ENCODE results near the gene IL1RL1.

DNA sequence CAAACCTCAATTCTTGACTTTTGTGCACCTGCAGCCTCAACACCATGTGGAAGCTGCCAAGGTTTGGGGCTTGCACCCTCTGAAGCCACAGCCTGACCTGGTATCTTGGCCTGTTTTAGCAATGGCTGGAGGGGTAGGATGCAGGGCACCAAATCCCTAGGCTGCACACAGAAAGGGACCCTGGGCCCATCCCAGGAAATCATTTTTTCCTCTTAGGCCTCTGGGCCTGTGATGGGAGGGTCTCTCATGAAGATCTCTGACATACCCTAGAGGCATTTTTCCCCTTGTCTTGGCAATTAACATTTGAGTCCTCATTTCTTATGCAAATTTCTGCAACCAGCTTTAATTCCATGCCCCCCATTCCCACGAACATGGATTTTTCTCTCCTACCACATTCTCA, 54.4 kb downstream of the IL1RL1 start:
- TF ChIP-seq, protein P1, sequence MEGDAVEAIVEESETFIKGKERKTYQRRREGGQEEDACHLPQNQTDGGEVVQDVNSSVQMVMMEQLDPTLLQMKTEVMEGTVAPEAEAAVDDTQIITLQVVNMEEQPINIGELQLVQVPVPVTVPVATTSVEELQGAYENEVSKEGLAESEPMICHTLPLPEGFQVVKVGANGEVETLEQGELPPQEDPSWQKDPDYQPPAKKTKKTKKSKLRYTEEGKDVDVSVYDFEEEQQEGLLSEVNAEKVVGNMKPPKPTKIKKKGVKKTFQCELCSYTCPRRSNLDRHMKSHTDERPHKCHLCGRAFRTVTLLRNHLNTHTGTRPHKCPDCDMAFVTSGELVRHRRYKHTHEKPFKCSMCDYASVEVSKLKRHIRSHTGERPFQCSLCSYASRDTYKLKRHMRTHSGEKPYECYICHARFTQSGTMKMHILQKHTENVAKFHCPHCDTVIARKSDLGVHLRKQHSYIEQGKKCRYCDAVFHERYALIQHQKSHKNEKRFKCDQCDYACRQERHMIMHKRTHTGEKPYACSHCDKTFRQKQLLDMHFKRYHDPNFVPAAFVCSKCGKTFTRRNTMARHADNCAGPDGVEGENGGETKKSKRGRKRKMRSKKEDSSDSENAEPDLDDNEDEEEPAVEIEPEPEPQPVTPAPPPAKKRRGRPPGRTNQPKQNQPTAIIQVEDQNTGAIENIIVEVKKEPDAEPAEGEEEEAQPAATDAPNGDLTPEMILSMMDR (IDR thresholded peaks at IDR 0.05; ENCODE audit: low read length) = no peak
- TF ChIP-seq EZH2 (IDR thresholded peaks at IDR 0.05; ENCODE audit: borderline replicate concordance, low read length) = no peak

Measured in OCI-LY1 (cell line).